Measurements from ENCODE around the gene TFF1.

TFF1 gene

GRCh38 chr21:42398436-42399028, 32.2 kb upstream of the TFF1 start:
- DNase-seq (ENCODE audit: low spot score): no peak

- no peak for DNase-seq (ENCODE audit: low spot score)
These were observed 31.5 kb upstream of the TFF1 start for GRCh38 chr21:42397746-42398394.

GRCh38 chr21:42396799-42397745, 30.7 kb upstream of the TFF1 start:
- DNase-seq (ENCODE audit: low spot score): no peak

- DNase-seq (ENCODE audit: low spot score): no peak
These were observed 29.7 kb upstream of the TFF1 start, which contains the start of gene TMPRSS3 for GRCh38 chr21:42395905-42396651. TMPRSS3 (minus strand) TSS chr21:42396052; CDS start chr21:42395417, 635 bp downstream.

- no peak for DNase-seq (ENCODE audit: low spot score)
These were observed 29.0 kb upstream of the TFF1 start for GRCh38 chr21:42395302-42395701.

GRCh38 chr21:42393443-42393950, 27.2 kb upstream of the TFF1 start:
- DNase-seq (ENCODE audit: low spot score): no peak

GRCh38 chr21:42392731-42393442, 26.6 kb upstream of the TFF1 start:
- no peak for DNase-seq (ENCODE audit: low spot score)

- DNase-seq (ENCODE audit: low spot score): no peak
These were observed 25.0 kb upstream of the TFF1 start for GRCh38 chr21:42391297-42391696.

- DNase-seq (ENCODE audit: low spot score): no peak
These were observed 24.4 kb upstream of the TFF1 start for GRCh38 chr21:42390696-42391095.

- no peak for DNase-seq (ENCODE audit: low spot score)
These were observed 23.9 kb upstream of the TFF1 start for GRCh38 chr21:42390193-42390592.

GRCh38 chr21:42389449-42389835, 23.1 kb upstream of the TFF1 start:
- DNase-seq (ENCODE audit: low spot score): no peak

GRCh38 chr21:42388740-42389448, 22.6 kb upstream of the TFF1 start:
- no peak for DNase-seq (ENCODE audit: low spot score)

- no peak for DNase-seq (ENCODE audit: low spot score)
These were observed 21.6 kb upstream of the TFF1 start for GRCh38 chr21:42387843-42388340.

- DNase-seq (ENCODE audit: low spot score): no peak
These were observed 20.8 kb upstream of the TFF1 start for GRCh38 chr21:42387164-42387563.

- DNase-seq (ENCODE audit: low spot score): no peak
These were observed 19.8 kb upstream of the TFF1 start for GRCh38 chr21:42386034-42386591.

- DNase-seq (ENCODE audit: low spot score): no peak
These were observed 19.3 kb upstream of the TFF1 start for GRCh38 chr21:42385619-42386018.

- DNase-seq (ENCODE audit: low spot score): no peak
These were observed 18.7 kb upstream of the TFF1 start for GRCh38 chr21:42384989-42385388.

- DNase-seq (ENCODE audit: low spot score): no peak
These were observed 18.0 kb upstream of the TFF1 start for GRCh38 chr21:42384156-42384945.

- DNase-seq (ENCODE audit: low spot score): no peak
These were observed 17.0 kb upstream of the TFF1 start for GRCh38 chr21:42383331-42383730.
